PC-9 (cell line): ENCODE measurements around the gene PLXDC2. TPM values are rescaled to one million over a fixed set of nuclear protein-coding genes. Genes with fewer than 3 reads are reported as not detected.

Experiments used
- BruUV-seq: library from RNA; stranded (reverse); fragments of 400-500 nt; replicated peaks from 2 replicates; lab custom pipeline; 2021; lab: Mats Ljungman, UMichigan
- CTCF ChIA-PET: fragments of 300-600 bp; sonication (Branson Sonifier 250); formaldehyde crosslinking; loops from one replicate; lab custom pipeline; 2022; ENCODE audit warnings: antibody characterized with exemption; lab: Charles Lee
- POLR2A ChIA-PET: fragments of 300-600 bp; sonication (Branson Sonifier 250); formaldehyde crosslinking; loops from one replicate; lab custom pipeline; 2022; ENCODE audit warnings: antibody characterized with exemption; ENCODE audit not compliant: unreplicated experiment; lab: Charles Lee
- DNase-seq, 2 experiments: peaks; one replicate each; pipeline versions ENCODE4 v3.0.0 to v3.0.0-alpha.2; 2015 to 2022; ENCODE audit warnings: mixed read lengths in 1 of 2
- H2AFZ ChIP-seq: fragments of 200-600 bp; sonication (generic); 2 replicates; pipeline ENCODE4 v1.8.1; 2017; ENCODE audit warnings: antibody characterized with exemption
- H3F3A ChIP-seq: fragments of 200-600 bp; sonication (generic); 2 replicates; pipeline ENCODE4 v1.8.1; 2017; ENCODE audit warnings: antibody characterized with exemption, mild to moderate bottlenecking, low read depth; ENCODE audit not compliant: insufficient read depth
- H3K27ac ChIP-seq: fragments of 200-600 bp; sonication (generic); 2 replicates; pipeline ENCODE4 v1.6.1; 2016; ENCODE audit warnings: mixed run types
- H3K27me3 ChIP-seq: fragments of 200-600 bp; sonication (generic); 2 replicates; pipeline ENCODE4 v1.6.1; 2016; ENCODE audit warnings: low read depth, mixed run types; ENCODE audit not compliant: insufficient read depth
- H3K36me3 ChIP-seq: fragments of 200-600 bp; sonication (generic); 2 replicates; pipeline ENCODE4 v1.6.1; 2016; ENCODE audit warnings: low read depth, mixed run types
- H3K4me1 ChIP-seq: fragments of 200-600 bp; sonication (generic); replicated peaks from 2 replicates; pipeline ENCODE4 v1.6.1; 2016; ENCODE audit warnings: mixed run types; ENCODE audit not compliant: insufficient read depth
- H3K4me2 ChIP-seq: fragments of 200-600 bp; sonication (generic); 2 replicates; pipeline ENCODE4 v1.6.1; 2017; ENCODE audit warnings: mixed run types
- H3K4me3 ChIP-seq: fragments of 200-600 bp; sonication (generic); 2 replicates; pipeline ENCODE4 v1.6.1; 2016; ENCODE audit warnings: mixed run types
- H3K79me2 ChIP-seq: fragments of 200-600 bp; sonication (generic); 2 replicates; pipeline ENCODE4 v1.6.1; 2017; ENCODE audit warnings: low read depth, mixed run types
- H3K9me2 ChIP-seq: fragments of 200-600 bp; sonication (generic); 2 replicates; pipeline ENCODE4 v1.8.1; 2017; ENCODE audit warnings: mild to moderate bottlenecking; ENCODE audit not compliant: insufficient read depth
- H3K9me3 ChIP-seq: fragments of 200-600 bp; sonication (generic); 2 replicates; pipeline ENCODE4 v1.8.1; 2016; ENCODE audit warnings: low read depth; ENCODE audit not compliant: insufficient read depth
- H4K20me1 ChIP-seq: fragments of 200-600 bp; sonication (generic); 2 replicates; pipeline ENCODE4 v1.8.1; 2017; ENCODE audit not compliant: insufficient read depth
- CTCF ChIP-seq: fragments of 200-600 bp; sonication (generic); conservative IDR thresholded peaks from 2 replicates; pipeline ENCODE4 v1.6.1; 2017; ENCODE audit warnings: mixed run types, antibody characterized with exemption, mild to moderate bottlenecking, moderate library complexity
- EZH2 ChIP-seq: fragments of 200-600 bp; sonication (generic); IDR thresholded peaks from 2 replicates; pipeline ENCODE4 v1.8.0; 2017; ENCODE audit warnings: antibody characterized with exemption, low read depth
- intact Hi-C: fragments of 100-400 bp; cut with micrococcal nuclease; formaldehyde crosslinking; loops from one replicate; pipeline ENCODE4 v1.10.0; 2022; ENCODE audit not compliant: unreplicated experiment
- total RNA-seq: library from RNA; stranded (reverse); gene quantifications from 2 replicates; pipeline ENCODE4 v1.2.3, GENCODE V29; 2021

Gene PLXDC2
- total RNA-seq, 1 experiment from 2014 or later, result not detected

DNA sequence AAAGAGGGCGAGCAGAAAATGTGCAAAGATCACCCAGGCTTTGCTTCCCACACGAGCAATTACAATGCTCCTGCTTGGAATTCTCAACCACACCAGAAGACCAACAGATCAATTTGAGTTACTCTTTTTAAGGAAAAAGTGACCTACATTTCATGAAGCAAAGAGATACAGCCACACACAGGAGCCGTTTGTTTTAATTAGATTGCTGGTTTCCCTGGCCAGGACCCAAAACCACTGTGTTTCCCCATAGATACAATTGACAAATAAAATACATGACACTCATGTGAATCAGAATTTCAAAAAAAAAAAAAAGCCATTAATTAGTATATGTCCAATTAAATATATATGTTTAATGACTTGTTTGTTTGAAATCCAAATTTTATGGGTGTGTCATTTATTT lies 458.3 kb downstream of the PLXDC2 start:
- no peak for DNase-seq
- BruUV-seq, result no TSS peak

GRCh38 chr10:20276127-20276979 lies 460.1 kb downstream of the PLXDC2 start:
- DNase-seq, result no peak
- TF ChIP-seq EZH2 (no peak), CTCF (no peak)
- Histone ChIP-seq H3K9me2 (no peaks in the 10 kb centered on the region), H3K4me2 (no peak overlapping the region), H3K27ac (no peak overlapping the region), H3K79me2 (no peaks in the 10 kb centered on the region), H4K20me1 (no peaks in the 10 kb centered on the region), H2AFZ (no peak overlapping the region), H3K27me3 (no peaks in the 10 kb centered on the region; the same call in 1 of the 2 replicates), H3K4me3 (no peak overlapping the region), H3K36me3 (no peaks in the 10 kb centered on the region), H3K4me1 (no peaks in the 10 kb centered on the region), H3F3A (no peaks in the 10 kb centered on the region), H3K9me3 (no peaks in the 10 kb centered on the region)
- intact Hi-C loops, result no loop called here
- BruUV-seq, result no TSS peak
- ChIA-PET CTCF (no interaction called here), POLR2A (no interaction called here)

More for the DNA sequence above, 458.3 kb downstream of the PLXDC2 start:
- intact Hi-C loops, result no loop called here
- TF ChIP-seq EZH2, result no peak
- H3K36me3 ChIP-seq, result no peaks in the 10 kb centered on the region
- no peaks in the 10 kb centered on the region for H3K4me1 ChIP-seq
- no peak overlapping the region for H3K4me3 ChIP-seq
- no peaks in the 10 kb centered on the region for H4K20me1 ChIP-seq
- no peak overlapping the region for H3K4me2 ChIP-seq
- no peak overlapping the region for H3K27ac ChIP-seq
- POLR2A ChIA-PET, result no interaction called here
- H3K9me3 ChIP-seq, result no peaks in the 10 kb centered on the region
- H3F3A ChIP-seq, result no peaks in the 10 kb centered on the region
- H2AFZ ChIP-seq, result no peak overlapping the region
- no peaks in the 10 kb centered on the region for H3K79me2 ChIP-seq
- H3K9me2 ChIP-seq, result no peaks in the 10 kb centered on the region
- no peaks in the 10 kb centered on the region; the same call in 1 of the 2 replicates for H3K27me3 ChIP-seq
- CTCF ChIA-PET, result no interaction called here

DNA sequence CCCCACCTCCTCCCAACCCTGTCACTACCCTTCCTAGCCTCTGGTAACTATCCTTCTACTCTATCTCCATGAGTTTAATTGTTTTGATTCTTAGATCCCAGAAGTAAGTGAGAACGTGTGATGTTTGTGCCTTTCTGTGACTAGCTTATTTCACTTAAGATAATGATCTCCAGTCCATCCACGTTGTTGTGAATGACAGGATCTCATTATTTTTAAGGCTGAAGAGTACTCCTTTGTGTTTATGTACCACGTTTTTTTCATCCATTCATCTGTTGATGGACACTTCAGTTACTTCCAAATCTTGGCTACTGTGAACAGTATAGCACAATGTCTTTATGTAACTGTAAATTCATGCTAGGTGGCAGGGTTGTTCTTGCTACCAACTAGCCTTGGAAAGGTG lies 461.6 kb downstream of the PLXDC2 start:
- ChIA-PET CTCF (no interaction called here), POLR2A (no interaction called here)
- H3F3A ChIP-seq, result no peaks in the 10 kb centered on the region
- no peak overlapping the region for H3K27ac ChIP-seq
- TF ChIP-seq EZH2, result no peak
- no peak for TF ChIP-seq CTCF
- H3K9me2 ChIP-seq, result no peaks in the 10 kb centered on the region
- no peaks in the 10 kb centered on the region for H3K4me1 ChIP-seq
- H4K20me1 ChIP-seq, result no peaks in the 10 kb centered on the region
- no peaks in the 10 kb centered on the region for H3K36me3 ChIP-seq
- DNase-seq, result no peak
- no peak overlapping the region for H3K4me3 ChIP-seq
- BruUV-seq, result no TSS peak
- H3K27me3 ChIP-seq, result no peaks in the 10 kb centered on the region; the same call in 1 of the 2 replicates
- H3K9me3 ChIP-seq, result no peaks in the 10 kb centered on the region
- no peaks in the 10 kb centered on the region for H3K79me2 ChIP-seq
- intact Hi-C loops, result no loop called here
- no peak overlapping the region for H2AFZ ChIP-seq
- no peak overlapping the region for H3K4me2 ChIP-seq
